NCI-H510A treated with DMSO at 0.1 percent for 48 hours (cell line): Measurements from ENCODE around the gene CALHM1.
"Not testable (repeated sequence)": the region's sequence is repeated elsewhere in the genome, so short reads cannot be mapped to it uniquely, and the experiment has no call there.

Experiments used
- DNase-seq: peaks from one replicate; lab custom pipeline; 2025; lab: John Stamatoyannopoulos, UW

Gene CALHM1

GRCh38 chr10:103429647-103430046 lies 29.1 kb downstream of the CALHM1 start:
- no peak for DNase-seq

GRCh38 chr10:103428989-103429643 lies 29.6 kb downstream of the CALHM1 start:
- DNase-seq = no peak

- DNase-seq = no peak
Observed at GRCh38 chr10:103427866-103428265, 30.8 kb downstream of the CALHM1 start.

GRCh38 chr10:103423748-103424147 lies 35.0 kb downstream of the CALHM1 start:
- no peak for DNase-seq

GRCh38 chr10:103419101-103419500 lies 39.6 kb downstream of the CALHM1 start:
- no peak for DNase-seq

GRCh38 chr10:103417601-103418000 lies 41.1 kb downstream of the CALHM1 start:
- no peak for DNase-seq

- not testable (repeated sequence) for DNase-seq
Observed at GRCh38 chr10:103417148-103417469, 41.6 kb downstream of the CALHM1 start.

GRCh38 chr10:103416436-103417147 lies 42.1 kb downstream of the CALHM1 start:
- DNase-seq = peak; percentile 83

GRCh38 chr10:103415581-103415980 lies 43.1 kb downstream of the CALHM1 start:
- no peak for DNase-seq

- DNase-seq = no peak
Observed at GRCh38 chr10:103413564-103413963, 45.1 kb downstream of the CALHM1 start.
